Activated CD4-positive, alpha-beta T cell treated with anti-CD3 and anti-CD28 coated beads, Interleukin-2, amount 50 U/mL, for 48 hours (primary cell): ENCODE results near the gene MLST8.
"Not testable (repeated sequence)": the region's sequence is repeated elsewhere in the genome, so short reads cannot be mapped to it uniquely, and the experiment has no call there.

Experiments
- DNase-seq, 2 experiments: peaks; one replicate each; pipeline ENCODE4 v3.0.0-alpha.2; 2020

Gene MLST8

DNA sequence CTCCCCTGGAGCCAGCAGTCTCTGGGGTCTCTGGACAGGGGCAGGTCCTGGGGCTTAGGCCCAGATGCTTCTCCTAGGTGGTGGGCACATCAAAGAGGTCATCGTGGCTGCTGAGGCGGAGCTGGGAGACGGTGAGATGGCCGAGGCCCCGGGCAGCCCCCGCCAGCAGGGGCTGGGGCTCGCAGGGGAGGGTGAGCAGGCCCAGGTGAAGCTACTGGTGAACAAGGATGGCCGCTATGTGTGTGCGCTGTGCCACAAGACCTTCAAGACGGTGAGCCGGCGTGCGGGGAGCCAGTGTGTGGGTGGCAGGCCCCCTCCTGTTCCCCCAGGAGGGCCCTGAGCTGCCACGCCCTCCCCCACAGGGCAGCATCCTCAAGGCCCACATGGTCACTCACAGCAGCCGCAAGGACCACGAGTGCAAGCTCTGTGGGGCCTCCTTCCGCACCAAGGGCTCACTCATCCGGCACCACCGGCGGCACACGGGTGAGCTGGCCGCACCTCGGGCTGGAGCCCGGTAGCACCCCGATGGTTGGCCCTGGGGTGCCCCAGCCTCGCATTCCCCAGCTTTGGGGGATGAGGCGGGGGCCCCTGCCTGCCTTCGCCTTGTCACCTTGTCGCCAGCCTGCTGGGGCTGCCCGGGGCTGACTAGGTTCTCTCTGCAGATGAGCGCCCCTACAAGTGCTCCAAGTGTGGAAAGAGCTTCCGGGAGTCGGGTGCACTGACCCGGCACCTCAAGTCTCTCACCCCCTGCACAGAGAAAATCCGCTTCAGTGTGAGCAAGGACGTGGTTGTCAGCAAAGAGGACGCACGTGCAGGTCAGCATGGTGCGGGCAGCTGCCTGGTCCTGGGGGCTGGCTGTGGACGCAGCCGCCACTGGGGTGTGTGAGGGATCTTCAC is 27.1 kb downstream of the MLST8 start:
- DNase-seq, result no peak

DNA sequence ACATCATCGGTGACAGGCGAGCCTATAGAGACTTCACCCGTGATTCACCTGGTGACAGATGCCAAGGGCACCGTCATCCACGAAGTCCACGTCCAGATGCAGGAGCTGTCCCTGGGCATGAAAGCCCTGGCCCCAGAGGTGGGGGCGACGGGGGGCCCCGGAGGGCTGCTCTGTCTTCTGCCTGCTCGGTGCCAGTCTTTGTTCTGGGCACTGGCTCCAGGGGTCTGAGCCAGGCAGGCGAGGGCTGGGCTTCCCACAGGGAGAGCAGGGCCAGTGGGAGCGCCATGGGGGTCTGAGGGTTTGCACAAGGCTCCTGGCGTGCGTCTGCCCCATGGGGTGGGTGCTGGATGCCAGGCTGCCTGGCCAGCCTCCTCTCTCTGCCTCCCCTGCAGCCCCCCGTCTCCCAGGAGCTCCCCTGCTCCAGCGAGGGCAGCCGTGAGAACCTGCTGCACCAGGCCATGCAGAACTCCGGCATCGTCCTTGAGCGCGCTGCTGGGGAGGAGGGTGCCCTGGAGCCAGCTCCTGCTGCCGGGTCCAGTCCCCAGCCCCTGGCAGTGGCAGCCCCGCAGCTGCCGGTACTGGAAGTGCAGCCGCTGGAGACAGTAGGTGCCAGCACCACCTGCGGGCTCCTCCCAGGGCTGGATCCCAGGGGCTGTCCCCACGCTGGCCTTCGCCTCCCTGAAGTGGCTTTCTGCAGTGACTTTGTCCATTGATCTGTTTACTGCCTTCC is 28.0 kb downstream of the MLST8 start:
- DNase-seq, result no peak

DNA sequence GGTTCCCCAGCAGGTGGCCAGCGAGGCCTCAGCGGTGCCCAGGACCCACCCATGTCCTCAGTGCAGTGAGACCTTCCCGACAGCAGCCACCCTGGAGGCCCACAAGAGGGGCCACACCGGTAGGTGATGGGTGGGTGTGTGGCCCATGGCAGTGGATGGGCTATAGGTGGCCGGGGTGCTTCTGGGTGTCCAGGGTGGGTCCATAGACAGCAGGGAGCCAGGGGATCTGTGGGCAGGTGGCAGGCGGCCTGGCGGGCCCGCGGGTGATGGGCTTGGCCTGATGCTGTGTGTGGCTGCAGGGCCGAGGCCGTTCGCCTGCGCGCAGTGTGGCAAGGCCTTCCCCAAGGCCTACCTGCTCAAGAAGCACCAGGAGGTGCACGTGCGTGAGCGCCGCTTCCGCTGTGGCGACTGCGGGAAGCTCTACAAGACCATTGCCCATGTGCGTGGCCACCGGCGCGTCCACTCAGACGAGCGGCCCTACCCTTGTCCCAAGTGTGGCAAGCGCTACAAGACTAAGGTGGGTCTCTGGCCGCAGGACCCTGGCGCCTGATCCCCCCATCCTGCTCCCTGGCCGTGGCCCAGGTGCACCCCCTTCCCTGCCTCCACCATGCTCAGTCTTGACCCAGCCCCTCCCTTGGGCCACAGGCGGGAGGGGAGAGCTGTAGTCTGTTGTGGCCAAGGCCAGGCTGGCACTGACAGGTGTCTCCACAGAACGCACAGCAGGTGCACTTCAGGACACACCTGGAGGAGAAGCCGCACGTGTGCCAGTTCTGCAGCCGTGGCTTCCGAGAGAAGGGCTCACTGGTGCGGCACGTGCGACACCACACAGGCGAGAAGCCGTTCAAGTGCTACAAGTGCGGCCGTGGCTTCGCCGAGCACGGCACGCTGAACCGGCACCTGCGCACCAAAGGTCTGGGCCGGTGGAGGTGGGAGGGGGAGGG is 28.9 kb downstream of the MLST8 start:
- no peak for DNase-seq

DNA sequence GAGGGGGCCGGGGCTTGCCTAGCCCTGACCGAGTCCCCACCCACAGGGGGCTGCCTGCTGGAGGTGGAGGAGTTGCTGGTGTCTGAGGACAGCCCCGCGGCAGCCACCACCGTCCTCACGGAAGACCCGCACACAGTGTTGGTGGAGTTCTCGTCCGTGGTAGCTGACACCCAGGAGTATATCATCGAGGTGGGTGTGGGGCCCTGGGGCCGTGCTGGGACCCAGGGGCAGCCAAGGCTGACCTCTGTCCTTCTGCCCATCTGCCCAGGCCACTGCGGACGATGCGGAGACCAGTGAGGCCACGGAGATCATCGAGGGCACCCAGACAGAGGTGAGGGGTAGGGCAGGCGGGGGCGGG is 29.5 kb downstream of the MLST8 start:
- DNase-seq, result no peak

DNA sequence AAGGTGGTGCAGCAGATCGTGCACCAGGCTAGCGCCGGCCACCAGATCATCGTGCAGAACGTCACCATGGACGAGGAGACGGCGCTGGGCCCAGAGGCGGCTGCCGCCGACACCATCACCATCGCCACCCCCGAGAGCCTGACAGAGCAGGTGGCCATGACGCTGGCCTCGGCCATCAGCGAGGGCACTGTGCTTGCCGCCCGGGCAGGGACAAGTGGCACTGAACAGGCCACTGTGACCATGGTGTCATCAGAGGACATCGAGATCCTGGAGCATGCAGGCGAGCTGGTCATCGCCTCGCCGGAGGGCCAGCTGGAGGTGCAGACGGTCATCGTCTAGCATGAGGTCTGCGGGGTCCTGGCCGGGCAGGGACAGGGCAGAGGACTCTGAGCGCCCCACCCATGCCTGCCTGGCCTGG is 30.0 kb downstream of the MLST8 start:
- no peak for DNase-seq

DNA sequence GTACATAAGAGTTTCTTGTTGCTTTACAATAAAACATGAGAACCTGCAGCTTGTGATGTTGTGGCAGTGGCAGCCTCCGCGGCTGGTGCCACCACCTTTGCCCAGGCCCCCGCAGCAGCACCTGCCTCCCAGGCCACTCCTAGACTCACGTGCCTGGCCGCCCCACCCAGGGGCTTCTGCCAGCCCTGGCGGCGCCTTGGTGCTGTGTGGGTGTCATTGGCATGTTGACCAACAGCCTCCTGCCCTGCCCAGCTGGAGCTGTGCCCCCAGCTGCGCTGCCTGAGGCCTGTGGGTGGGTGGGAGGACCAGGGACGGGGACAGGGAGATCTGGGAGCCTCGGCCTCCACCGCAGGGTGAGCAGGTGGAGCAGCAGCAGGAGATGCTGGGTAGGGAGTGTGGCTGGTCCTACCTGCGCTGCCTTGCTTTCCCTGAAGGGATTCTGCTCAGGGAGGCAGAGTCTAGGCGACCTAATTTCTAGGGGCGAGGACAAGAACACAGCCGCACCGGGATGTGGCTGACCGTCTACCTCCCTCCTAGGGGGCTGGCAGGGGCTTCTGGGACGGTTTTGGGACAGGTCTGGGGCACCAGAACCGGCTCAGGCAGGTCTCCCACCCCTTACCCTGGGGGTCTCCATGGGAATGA is 30.6 kb downstream of the MLST8 start:
- DNase-seq, result no peak

DNA sequence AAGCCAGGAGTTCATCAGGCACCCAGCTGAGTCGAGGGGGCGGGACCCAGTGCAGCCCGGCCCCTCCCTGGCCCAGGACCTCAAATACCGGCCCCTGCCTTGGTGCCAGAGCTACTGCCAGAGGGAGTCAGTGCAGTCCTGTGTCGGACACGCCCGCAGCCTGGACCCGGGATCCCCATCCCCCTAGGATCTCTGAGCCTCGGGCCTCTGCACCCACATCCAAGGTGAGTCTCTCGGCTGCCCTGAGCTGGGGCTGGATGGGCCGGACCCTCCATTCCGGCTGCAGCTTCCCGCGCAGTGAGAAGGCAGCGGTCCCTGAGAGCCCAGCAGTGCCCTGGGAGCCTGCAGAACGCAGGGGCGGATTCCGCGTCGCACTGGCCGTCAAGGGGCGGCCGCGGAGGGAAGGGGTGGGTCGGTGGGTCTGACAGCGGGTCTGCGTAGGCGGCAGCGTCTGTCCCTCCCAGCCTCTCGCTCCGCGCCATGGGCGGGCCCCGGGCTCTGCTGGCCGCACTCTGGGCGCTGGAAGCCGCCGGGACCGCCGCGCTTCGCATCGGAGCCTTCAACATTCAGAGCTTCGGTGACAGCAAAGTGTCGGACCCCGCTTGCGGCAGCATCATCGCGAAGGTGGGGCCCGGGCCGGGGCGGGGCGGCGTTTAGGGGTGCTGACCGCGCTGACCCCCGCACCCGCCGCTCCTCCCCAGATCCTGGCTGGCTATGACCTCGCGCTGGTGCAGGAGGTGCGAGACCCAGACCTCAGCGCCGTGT is 31.3 kb downstream of the MLST8 start, which contains the start of gene DNASE1L2:
DNASE1L2 (plus strand) TSS at position 108 of the 765 bp plus-strand sequence; CDS start at position 481, 373 bp downstream.
- no peak for DNase-seq

DNA sequence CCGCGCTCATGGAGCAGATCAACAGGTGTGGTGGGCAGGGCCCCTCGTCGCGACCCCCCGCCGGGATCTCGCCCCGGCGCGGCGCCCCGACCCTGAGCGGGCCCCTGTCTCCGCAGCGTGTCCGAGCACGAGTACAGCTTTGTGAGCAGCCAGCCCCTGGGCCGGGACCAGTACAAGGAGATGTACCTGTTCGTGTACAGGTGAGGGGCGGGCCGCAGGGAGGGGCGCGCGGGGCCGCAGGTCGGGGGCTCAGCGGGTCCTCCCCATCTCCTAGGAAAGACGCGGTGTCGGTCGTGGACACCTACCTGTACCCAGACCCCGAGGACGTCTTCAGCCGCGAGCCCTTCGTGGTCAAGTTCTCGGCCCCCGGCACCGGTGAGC is 31.8 kb downstream of the MLST8 start:
- DNase-seq, result no peak

DNA sequence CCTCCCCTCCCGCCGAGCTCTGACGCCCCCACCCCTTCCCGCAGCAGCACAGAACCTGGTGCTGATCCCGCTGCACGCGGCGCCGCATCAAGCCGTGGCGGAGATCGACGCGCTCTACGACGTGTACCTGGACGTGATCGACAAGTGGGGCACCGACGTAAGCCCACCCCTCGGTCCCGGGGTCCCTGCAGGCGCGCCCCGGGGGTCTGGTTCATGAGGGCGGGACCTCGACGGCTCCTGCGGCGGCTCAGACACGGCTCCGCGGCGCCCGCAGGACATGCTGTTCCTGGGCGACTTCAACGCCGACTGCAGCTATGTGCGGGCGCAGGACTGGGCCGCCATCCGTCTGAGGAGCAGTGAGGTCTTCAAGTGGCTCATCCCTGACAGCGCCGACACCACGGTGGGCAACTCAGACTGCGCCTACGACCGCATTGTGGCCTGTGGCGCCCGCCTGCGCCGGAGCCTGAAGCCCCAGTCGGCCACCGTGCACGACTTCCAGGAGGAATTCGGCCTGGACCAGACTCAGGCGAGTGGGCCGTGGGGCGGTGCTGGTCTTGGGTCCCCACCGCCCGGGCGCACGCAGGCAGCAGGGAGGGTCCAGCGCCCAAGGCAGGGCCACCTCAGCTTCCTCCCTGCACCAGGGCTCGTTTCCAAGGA is 32.4 kb downstream of the MLST8 start:
- DNase-seq, result no peak

DNA sequence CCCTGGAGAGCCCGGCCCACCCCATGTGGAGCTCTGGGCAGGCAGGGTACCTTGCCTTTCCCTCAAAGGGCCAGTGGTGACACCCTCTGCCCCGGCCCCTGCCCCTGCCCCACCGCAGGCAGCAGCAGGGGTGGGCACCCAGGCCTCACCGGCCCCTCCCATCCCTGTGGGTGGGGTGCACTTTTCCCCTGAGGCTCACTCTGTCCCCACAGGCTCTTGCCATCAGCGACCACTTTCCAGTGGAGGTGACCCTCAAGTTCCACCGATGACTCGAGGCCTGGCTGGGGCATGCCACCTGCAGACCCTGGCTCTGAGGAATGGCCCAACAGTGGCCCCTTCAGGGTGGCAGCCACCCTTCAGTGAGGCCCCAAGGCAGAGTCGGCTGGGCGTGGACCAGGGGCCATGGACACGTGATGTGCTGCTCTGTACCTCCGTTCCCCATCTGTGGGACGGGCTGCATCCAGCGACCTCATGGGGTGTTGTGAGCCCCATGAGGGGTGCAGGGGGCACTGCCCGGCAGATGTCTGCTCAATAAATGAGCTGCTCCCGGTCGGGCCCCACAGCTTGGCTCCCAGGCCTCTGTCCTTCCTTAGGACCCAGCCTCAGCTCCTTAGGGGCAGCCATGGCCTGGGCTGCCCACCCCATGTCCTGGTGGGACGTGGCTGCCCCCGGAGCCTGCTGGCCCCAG is 33.0 kb downstream of the MLST8 start:
- DNase-seq, result no peak

DNA sequence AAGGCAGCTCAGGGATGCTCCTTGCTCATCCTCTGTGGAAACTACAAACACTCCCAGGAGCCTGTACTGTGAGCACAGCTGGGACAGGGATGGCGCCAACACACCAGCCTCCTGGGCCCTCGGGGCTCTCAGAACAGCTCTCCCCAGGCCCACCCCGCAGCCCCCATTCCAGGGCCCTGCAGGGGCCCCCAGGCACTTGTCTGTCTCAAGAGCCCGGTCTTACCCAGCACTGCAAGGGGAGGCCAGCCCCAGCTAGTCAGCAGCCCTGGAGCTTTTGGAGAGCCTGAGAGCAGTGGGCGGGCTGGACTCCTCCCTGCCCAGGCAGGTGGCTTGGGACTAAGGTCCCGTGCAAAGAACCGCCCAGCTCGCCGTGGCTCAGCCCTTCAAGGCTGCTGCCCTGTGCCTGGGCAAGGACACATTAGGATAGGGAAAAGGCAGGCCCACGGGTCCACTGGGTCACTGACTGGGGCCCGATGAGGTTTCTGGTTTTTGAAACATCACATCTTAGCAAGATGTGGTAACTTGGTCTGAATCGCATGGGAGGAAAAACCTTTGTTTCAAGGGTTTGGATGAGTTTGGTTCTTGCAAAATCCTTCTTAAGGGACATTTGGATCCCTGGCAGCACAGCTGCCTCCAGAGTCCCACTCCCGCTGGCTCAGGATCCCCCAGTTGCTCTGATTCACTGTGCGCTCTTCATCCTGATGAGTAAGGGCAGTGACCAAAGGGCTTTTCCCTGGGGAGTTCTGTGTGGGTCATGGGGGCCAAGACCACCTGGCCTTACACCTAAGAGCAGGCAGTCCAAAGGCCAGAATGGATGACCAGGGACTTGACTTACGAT is 33.8 kb downstream of the MLST8 start:
- no peak for DNase-seq

DNA sequence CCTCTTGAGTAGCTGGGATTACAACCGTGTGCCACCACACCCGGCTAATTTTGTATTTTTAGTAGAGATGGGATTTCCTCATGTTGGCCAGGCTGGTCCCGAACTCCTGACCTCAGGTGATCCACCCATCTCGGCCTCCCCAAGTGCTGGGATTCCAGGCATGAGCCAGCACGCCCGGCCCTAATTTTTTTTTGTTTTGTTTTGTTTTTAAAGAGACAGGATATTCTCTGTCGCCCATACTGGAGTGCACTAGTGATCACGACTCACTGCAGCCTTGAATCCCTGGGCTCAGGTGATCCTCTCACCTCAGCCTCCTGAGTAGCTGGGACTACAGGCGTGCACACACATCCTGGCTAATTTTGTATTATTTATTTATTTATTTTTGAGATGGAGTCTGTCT is 35.1 kb downstream of the MLST8 start:
- not testable (repeated sequence) for DNase-seq

DNA sequence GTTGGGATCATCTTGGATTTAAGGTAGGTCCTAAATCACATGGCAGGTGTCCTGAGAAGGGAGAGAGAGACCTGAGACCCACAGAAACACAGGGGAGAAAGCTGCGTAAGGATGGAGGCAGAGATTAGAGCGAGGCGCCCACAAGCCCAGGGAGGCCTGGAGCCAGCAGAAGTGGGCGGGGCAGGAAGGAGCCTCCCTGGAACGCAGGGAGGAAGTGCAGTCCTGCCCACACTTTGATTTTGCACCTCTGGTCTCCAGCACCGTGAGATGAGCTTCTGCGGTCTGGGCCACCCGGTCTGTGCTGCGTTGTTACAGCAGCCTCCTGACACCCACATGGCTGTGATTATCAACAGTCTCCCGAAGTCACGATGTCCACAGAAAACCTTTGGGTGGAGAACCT is 37.3 kb downstream of the MLST8 start:
- no peak for DNase-seq

DNA sequence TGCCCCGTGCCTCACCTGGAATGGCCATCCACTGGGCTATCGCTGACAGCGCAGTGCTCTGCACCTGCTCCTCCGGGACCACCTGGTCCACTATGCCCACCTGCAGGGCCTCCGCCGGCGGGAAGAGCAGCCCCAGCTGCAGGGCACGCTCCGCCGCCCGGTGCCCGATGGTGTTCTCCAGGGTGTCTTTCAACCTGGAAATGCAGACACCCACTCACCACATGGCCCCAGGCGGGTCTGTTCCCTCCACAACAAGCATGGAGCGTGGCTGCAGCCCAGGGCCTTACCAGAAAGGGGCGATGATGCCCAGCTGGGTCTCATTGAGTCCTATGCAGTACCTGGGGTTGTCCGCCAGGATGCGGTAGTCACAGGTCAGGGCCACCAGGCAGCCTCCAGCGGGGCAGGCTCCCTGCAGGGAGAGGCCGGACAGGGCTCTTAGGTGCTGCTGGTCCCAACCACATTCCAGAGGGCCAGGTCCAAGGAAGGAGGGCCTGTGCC is 37.8 kb downstream of the MLST8 start:
- DNase-seq, result no peak

DNA sequence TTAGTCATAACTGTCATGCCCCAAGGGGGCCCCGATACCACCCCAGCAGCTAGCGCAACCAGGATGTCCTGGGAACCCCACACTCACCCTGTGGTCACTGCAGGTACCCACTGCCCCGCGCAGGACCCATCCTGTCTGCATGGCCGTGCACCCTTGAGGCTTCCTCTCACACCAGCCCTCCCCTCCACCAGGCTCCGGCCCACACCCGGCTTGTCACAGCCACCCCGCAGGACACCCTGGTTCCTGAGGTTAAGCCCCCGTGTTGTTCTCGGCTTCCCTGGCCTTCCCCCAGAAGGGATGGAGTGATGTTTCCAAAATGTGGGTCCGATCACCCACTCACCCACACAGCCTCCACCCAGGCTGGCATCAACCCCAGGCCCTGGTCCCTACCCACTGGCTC is 38.5 kb downstream of the MLST8 start:
- no peak for DNase-seq

DNA sequence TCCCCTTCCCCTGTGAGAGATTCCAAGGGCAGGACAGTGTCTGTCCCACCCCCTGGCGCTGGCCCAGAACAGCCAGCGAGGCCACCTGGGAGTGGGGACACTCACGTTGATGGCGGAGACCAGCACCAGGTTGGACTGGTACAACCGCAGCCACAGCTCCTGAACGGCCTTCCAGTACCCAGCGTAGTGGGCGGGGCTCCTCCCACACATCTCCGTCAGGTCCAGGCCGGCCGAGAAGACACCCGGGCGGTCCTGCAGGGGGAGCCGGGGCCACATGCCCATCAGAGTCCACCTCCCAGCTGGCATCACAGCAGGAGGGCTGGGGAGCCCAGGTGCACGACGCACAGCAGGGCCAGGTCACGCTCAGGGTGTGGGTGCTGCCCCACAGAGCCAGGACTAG is 39.0 kb downstream of the MLST8 start:
- no peak for DNase-seq

DNA sequence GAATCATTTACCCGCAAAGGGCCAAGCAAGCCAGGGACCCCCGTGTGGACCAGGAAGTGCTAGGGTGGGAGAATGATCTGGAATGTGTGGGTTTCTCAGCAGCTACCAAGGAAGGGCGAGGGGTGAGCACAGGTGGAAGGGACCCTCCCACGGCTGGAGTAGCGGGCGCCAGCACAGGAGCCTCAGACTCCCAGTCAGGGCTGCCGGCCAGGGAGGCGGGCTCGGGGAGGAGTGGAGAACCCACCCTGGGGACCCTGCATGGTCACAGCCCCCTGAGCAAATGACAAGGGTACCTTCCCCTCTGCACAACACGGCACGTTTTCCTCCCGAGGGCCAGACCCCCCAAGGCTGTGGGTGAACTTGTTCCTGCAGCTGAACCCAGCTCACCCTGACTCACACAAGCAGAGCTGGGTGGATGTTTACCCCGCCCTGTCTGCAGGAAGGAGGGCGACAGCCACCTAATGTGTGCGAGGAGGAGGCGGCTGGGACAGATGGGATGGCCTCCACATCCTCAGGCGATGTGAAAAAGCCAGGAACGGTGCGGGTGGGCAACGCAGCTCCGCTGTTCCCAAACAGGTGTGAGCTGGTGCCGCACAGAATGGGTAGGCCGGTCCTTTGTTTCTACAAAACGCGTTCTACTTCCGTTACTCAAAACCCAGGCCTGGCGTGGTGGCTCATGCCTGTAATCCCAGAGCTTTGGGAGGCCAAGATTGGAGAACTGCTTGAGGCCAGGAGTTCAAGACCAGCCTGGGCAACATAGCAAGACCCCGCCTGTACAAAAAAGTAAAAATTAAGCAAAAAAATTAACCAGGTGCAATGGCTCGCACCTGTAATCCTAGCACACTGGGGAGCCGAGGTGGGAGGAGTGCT is 39.9 kb downstream of the MLST8 start:
- DNase-seq, result no peak

DNA sequence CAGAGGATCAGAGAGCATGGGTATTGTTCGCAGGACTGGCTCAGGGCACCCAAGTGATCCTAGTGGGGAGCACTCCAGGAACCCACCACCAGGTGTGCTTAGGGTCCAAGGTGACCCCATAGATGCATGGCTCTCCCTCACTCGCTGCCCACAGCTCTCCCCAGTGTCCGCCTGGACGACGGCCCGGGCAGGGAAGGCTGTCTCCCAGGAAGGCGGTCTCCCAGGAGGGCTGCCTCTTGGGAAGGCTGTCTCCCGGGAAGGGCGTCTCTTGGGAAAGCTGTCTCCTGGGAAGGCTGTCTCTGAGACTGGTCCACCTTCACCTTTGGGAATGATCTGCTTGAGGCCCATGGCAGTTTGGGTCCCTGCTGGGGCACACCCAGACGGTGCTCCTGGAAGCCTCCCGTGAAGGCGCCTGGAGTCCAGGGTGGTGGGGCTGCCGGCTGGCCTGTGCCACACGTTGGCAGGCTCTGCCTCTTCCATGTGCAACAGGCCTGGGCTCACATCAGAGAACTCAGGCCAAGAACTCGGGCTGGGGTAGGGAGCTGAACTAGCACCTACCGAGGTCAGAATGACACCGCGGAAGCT is 41.1 kb downstream of the MLST8 start:
- no peak for DNase-seq
